ENCODE data around the gene FDX2. TPM values are rescaled to one million over a fixed set of nuclear protein-coding genes. Genes with fewer than 3 reads are reported as not detected.

Gene FDX2
- total and polyA plus RNA-seq, 12 donors: 11.7 to 35.5 (median 17.4) TPM

- DNase-seq (peak in 1 of 2 donors; percentile 55), ATAC-seq (peak in 7 of 8 donors; percentile 18 to 77 (median 43))
- intact Hi-C loops (cut with DNase I): no loop called here
- H3K36me3 ChIP-seq: peaks cover 0 to 15% (median 0%) of the 10 kb centered on the region in 9 donors
- peak overlapping the region in 1 of 10 donors; percentile 78 for H3K27ac ChIP-seq
- H3K9me3 ChIP-seq: no peaks in the 10 kb centered on the region
- TF ChIP-seq CTCF (IDR thresholded peaks at IDR 0.05): no peak
- 83 to 86% methylated on average over 17 of the region's 17 CpGs for WGBS, 2 donors
- peaks cover 0 to 23% (median 0%) of the 10 kb centered on the region in 9 donors for H3K4me1 ChIP-seq
- H3K4me3 ChIP-seq: peak overlapping the region in 1 of 10 donors; percentile 22
- H3K27me3 ChIP-seq: peaks cover 0 to 15% (median 0%) of the 10 kb centered on the region in 7 donors
Measured at GRCh38 chr19:10305139-10305806, 10.5 kb downstream of the FDX2 start.

GRCh38 chr19:10299545-10300458, 16.0 kb downstream of the FDX2 start:
- intact Hi-C loops (cut with DNase I): no loop called here
- Histone ChIP-seq H3K36me3 (no peaks in the 10 kb centered on the region), H3K9me3 (no peaks in the 10 kb centered on the region), H3K27ac (no peak overlapping the region), H3K4me3 (no peak overlapping the region), H3K4me1 (peaks cover 0 to 31% (median 14%) of the 10 kb centered on the region in 9 donors), H3K27me3 (peaks cover 11 to 65% (median 36%) of the 10 kb centered on the region in 7 donors)
- peak in 7 of 8 donors; percentile 19 to 46 (median 33) for ATAC-seq
- no peak for DNase-seq
- no peak for TF ChIP-seq CTCF (IDR thresholded peaks at IDR 0.05)
- 43 to 45% methylated on average over 14 of the region's 14 CpGs for whole genome bisulfite sequencing, 2 donors

GRCh38 chr19:10295847-10296591, 19.8 kb downstream of the FDX2 start:
- no peaks in the 10 kb centered on the region for H3K36me3 ChIP-seq
- intact Hi-C loops (cut with DNase I): no loop called here
- TF ChIP-seq CTCF (IDR thresholded peaks at IDR 0.05): no peak
- no peak for DNase-seq
- peak overlapping the region in 6 of 10 donors; percentile 23 to 45 (median 32) for H3K4me3 ChIP-seq
- no peak overlapping the region for H3K27ac ChIP-seq
- ATAC-seq: no peak
- H3K4me1 ChIP-seq: peaks cover 3 to 60% (median 32%) of the 10 kb centered on the region in 9 donors
- WGBS, 2 donors: 6 to 9% methylated on average over 50 to 58 of the region's 58 CpGs
- H3K27me3 ChIP-seq: peaks cover 39 to 95% (median 74%) of the 10 kb centered on the region in 7 donors
- no peaks in the 10 kb centered on the region for H3K9me3 ChIP-seq

Measured in heart right ventricle (tissue), 16 donors.